ENCODE data around the gene NATD1. TPM values are rescaled to one million over a fixed set of nuclear protein-coding genes. Genes with fewer than 3 reads are reported as not detected.

NATD1 gene
- total and polyA plus RNA-seq, 10 of the 15 experiments (the other 5 are each of a cell fraction or from before 2014, with no cell fraction given): 0.02 to 0.33 (median 0.15) TPM

GRCh38 chr17:21258593-21258992 is 5.4 kb upstream of the NATD1 start:
- H3K27ac ChIP-seq (ENCODE audit: control insufficient read depth, insufficient read depth): no peak overlapping the region
- TF ChIP-seq YBX1 (IDR thresholded peaks at IDR 0.05) (no peak), ZBTB40 (IDR thresholded peaks at IDR 0.05; ENCODE audit: borderline replicate concordance) (no peak), ESRRA (IDR thresholded peaks at IDR 0.05; ENCODE audit: low read length) (no peak), RCOR1 (conservative IDR thresholded peaks at IDR 0.05; ENCODE audit: low read depth, low read length) (no peak), JUNB (IDR thresholded peaks at IDR 0.05) (no peak), BMI1 (IDR thresholded peaks at IDR 0.05; ENCODE audit: borderline replicate concordance) (no peak), CUX1 (IDR thresholded peaks at IDR 0.05; ENCODE audit: insufficient replicate concordance, low read depth, low read length) (no peak), ZNF384 (IDR thresholded peaks at IDR 0.05; ENCODE audit: borderline replicate concordance, low read depth, low read length) (no peak), TCF7 (IDR thresholded peaks at IDR 0.05; ENCODE audit: borderline replicate concordance) (no peak), RELA (IDR thresholded peaks at IDR 0.05; ENCODE audit: borderline replicate concordance, partially characterized antibody) (no peak), ASH2L (IDR thresholded peaks at IDR 0.05; ENCODE audit: borderline replicate concordance, low read depth) (no peak), ZNF622 (IDR thresholded peaks at IDR 0.05) (no peak), GATAD2B (conservative IDR thresholded peaks at IDR 0.05; ENCODE audit: low read depth) (no peak), CBFB (IDR thresholded peaks at IDR 0.05; ENCODE audit: low read depth) (no peak), RFX5 (IDR thresholded peaks at IDR 0.05; ENCODE audit: low read depth, low read length) (no peak)
- no peak for FAIRE-seq

More at GRCh38 chr17:21258593-21258992, 5.4 kb upstream of the NATD1 start:
- ChIA-PET SMC1A (ENCODE audit: uncharacterized antibody, unreplicated experiment) (no interaction called here), CTCF (interaction anchor here (0.9 kb wide), 1 partner anchor 16 kb away, joined by 3 read pairs; no protein-coding TSS in a partner anchor), RAD21 (ENCODE audit: unreplicated experiment) (no interaction called here), POLR2A (no interaction called here)
- Histone ChIP-seq H3K4me3 (no peak overlapping the region), H3K9me3 (replicated peaks; ENCODE audit: control insufficient read depth, insufficient read depth, low read length) (no peaks in the 10 kb centered on the region), H3K36me3 (ENCODE audit: control insufficient read depth in 2 of 2, insufficient read depth in 2 of 2, low read length in 1 of 2) (no peaks in the 10 kb centered on the region), H4K20me1 (ENCODE audit: control insufficient read depth, insufficient read depth) (no peaks in the 10 kb centered on the region; the same call in 1 of the 2 replicates), H3K4me2 (ENCODE audit: control insufficient read depth, insufficient read depth) (no peak overlapping the region), H2AFZ (ENCODE audit: control insufficient read depth, low read depth, low read length) (no peak overlapping the region), H3K4me1 (ENCODE audit: control insufficient read depth, insufficient read depth, low read length) (peaks cover 4% of the 10 kb centered on the region), H3K79me2 (ENCODE audit: control insufficient read depth, insufficient read depth, low read length) (no peaks in the 10 kb centered on the region), H3K9ac (ENCODE audit: control insufficient read depth, insufficient read depth, low read length) (no peak overlapping the region), H3K27me3 (replicated peaks in 1 of 2; ENCODE audit: control insufficient read depth in 2 of 2, insufficient read depth in 2 of 2, low read length in 1 of 2) (peaks cover 0 to 3% of the 10 kb centered on the region in 2 experiments; a peak in 2 of 4 replicates)
- in situ Hi-C loops (cut with MboI) (loop anchor here (10.0 kb wide), 1 partner anchor 56 kb away; no protein-coding TSS in a partner anchor), intact Hi-C loops (cut with micrococcal nuclease; ENCODE audit: unreplicated experiment) (no loop called here)
- BruUV-seq (replicated peaks): no TSS peak
- ATAC-seq (no peak), DNase-seq (ENCODE audit: low read depth, low spot score) (no peak)
- 62% methylated on average over 7 of the region's 7 CpGs for WGBS (ENCODE audit: insufficient coverage, insufficient replicate concordance, low lambda C conversion rate, missing lambda C conversion rate)
